ENCODE data around the gene DTYMK.

GRCh38 chr2:241645915-241646645 lies 40.5 kb downstream of the DTYMK start:
- no peak for TF ChIP-seq NR3C1 (IDR thresholded peaks at IDR 0.05)
- TF ChIP-seq ZFP36 (IDR thresholded peaks at IDR 0.05; ENCODE audit: borderline replicate concordance, partially characterized antibody), result no peak

All from A549 (cell line).